K562 (cell line): ENCODE results near the gene CACNG5. TPM values are rescaled to one million over a fixed set of nuclear protein-coding genes. Genes with fewer than 3 reads are reported as not detected.

Source experiments
- ATAC-seq: fragments of 200-7000 bp; cut with Tn5 transposase; 3 replicates; pipeline ENCODE4 v1.9.1; 2020; ENCODE audit warnings: moderate library complexity
- BruUV-seq: library from RNA; stranded (reverse); fragments of 400-500 nt; replicated peaks from 2 replicates; lab custom pipeline; 2021; lab: Mats Ljungman, UMichigan
- CTCF ChIA-PET: fragments of 300-600 bp; formaldehyde crosslinking; extraction: SDS; loops from one replicate; lab custom pipeline; 2021; ENCODE audit warnings: low intra/inter-chr PET ratio; lab: Yijun Ruan, JAX
- POLR2A ChIA-PET: fragments of 300-600, 350-650 bp; sonication (Branson Sonifier 250); formaldehyde crosslinking; extraction: SDS; loops from one replicate; lab custom pipeline; 2021; ENCODE audit warnings: antibody characterized with exemption, inconsistent platforms; lab: Yijun Ruan, JAX
- DNase-seq, 4 experiments: peaks; one replicate each; pipeline versions ENCODE4 v3.0.0 to v3.0.0-alpha.2; 2011 to 2018; ENCODE audit warnings: low spot score in 3 of 4, mixed read lengths in 3 of 4; ENCODE audit errors: extremely low read depth in 1 of 4
- FAIRE-seq: peaks from 2 replicates; lab custom pipeline; 2011; peaks lifted over from hg19 to GRCh38; lab: Jason Lieb, UNC
- H2AFZ ChIP-seq: 2 replicates; pipeline ENCODE4 v1.6.0; 2011; ENCODE audit warnings: low read depth, low read length, control low read depth, inconsistent platforms
- H3K27ac ChIP-seq: fragments of 200-600 bp; 3 replicates; pipeline ENCODE4 v1.8.0; 2011; ENCODE audit warnings: low read depth, mild to moderate bottlenecking, control low read depth, inconsistent platforms, low read length, moderate library complexity, mixed read lengths; ENCODE audit errors: extremely low read depth
- H3K27me3 ChIP-seq, 2 experiments: fragments of 300-600 bp in 1 of 2; 2 replicates in 1 of 2; 3 replicates in 1 of 2; pipeline versions ENCODE4 v1.6.0 to v1.8.0; 2011; ENCODE audit warnings: inconsistent platforms in 2 of 2, low read length in 2 of 2, mild to moderate bottlenecking in 1 of 2, mixed read lengths in 1 of 2, moderate library complexity in 1 of 2; ENCODE audit not compliant: control insufficient read depth in 2 of 2, insufficient read depth in 2 of 2
- H3K36me3 ChIP-seq: fragments of 300-600 bp; 3 replicates; pipeline ENCODE4 v1.8.0; 2011; ENCODE audit warnings: mild to moderate bottlenecking, low read length, inconsistent platforms; ENCODE audit not compliant: control insufficient read depth, insufficient read depth
- H3K4me1 ChIP-seq, 2 experiments: fragments of 200-600 bp in 1 of 2; replicated peaks in 1 of 2; 2 replicates in 1 of 2; 3 replicates in 1 of 2; pipeline versions ENCODE4 v1.5.1 to v1.8.0; 2011; ENCODE audit warnings: inconsistent platforms in 2 of 2, low read length in 2 of 2, mild to moderate bottlenecking in 1 of 2, mixed read lengths in 1 of 2, moderate library complexity in 1 of 2; ENCODE audit not compliant: control insufficient read depth in 2 of 2, insufficient read depth in 2 of 2
- H3K4me2 ChIP-seq: 2 replicates; pipeline ENCODE4 v1.6.1; 2011; ENCODE audit warnings: low read length, control low read depth, inconsistent platforms, mixed read lengths; ENCODE audit not compliant: insufficient read depth
- H3K4me3 ChIP-seq: fragments of 200-600 bp; sonication (generic), shearing (Covaris generic); 2 replicates; pipeline ENCODE4 v1.5.1; 2016; ENCODE audit warnings: control low read depth, inconsistent platforms
- H3K79me2 ChIP-seq: fragments of 200-600 bp; 3 replicates; pipeline ENCODE4 v1.8.0; 2011; ENCODE audit warnings: low read length, inconsistent platforms; ENCODE audit not compliant: control insufficient read depth, insufficient read depth
- H3K9ac ChIP-seq, 2 experiments: 2 replicates each; pipeline versions ENCODE4 v1.6.0 to v1.6.1; 2011; ENCODE audit warnings: low read depth in 2 of 2, low read length in 2 of 2, control low read depth in 1 of 2, inconsistent platforms in 1 of 2, mild to moderate bottlenecking in 1 of 2, mixed read lengths in 1 of 2; ENCODE audit not compliant: insufficient read depth in 1 of 2
- H3K9me1 ChIP-seq: one replicate; pipeline ENCODE4 v1.6.0; 2011; ENCODE audit warnings: inconsistent platforms, mild to moderate bottlenecking, low read length, moderate library complexity; ENCODE audit not compliant: control insufficient read depth, insufficient read depth
- H3K9me3 ChIP-seq: replicated peaks from 2 replicates; pipeline ENCODE4 v1.5.1; 2011; ENCODE audit warnings: low read depth, low read length, inconsistent platforms; ENCODE audit not compliant: control insufficient read depth, insufficient read depth
- H4K20me1 ChIP-seq: replicated peaks from 2 replicates; pipeline ENCODE4 v1.6.1; 2011; ENCODE audit warnings: low read length, inconsistent platforms, mixed read lengths; ENCODE audit not compliant: control insufficient read depth, insufficient read depth
- ETV6 ChIP-seq, 3 experiments: fragments of 150-350 bp in 1 of 3; sonication (generic) in 1 of 3; formaldehyde crosslinking in 1 of 3; IDR thresholded peaks; 2 replicates each; pipeline versions ENCODE4 v1.6.1 to v1.8.0; 2014 to 2022; ENCODE audit warnings: borderline replicate concordance in 2 of 3, low read depth in 2 of 3, antibody characterized with exemption in 1 of 3, low read length in 1 of 3, mild to moderate bottlenecking in 1 of 3, missing genetic modification reagents in 1 of 3
- RERE ChIP-seq: sonication (generic); formaldehyde crosslinking; IDR thresholded peaks from 2 replicates; pipeline ENCODE4 v1.8.0; 2023; ENCODE audit warnings: missing genetic modification reagents, mild to moderate bottlenecking, borderline replicate concordance
- SAFB ChIP-seq: fragments of 200-400 bp; formaldehyde crosslinking; IDR thresholded peaks from 2 replicates; pipeline ENCODE4 v1.6.1; 2017; ENCODE audit warnings: low read depth, low read length, borderline replicate concordance
- SRSF3 ChIP-seq: fragments of 200-400 bp; formaldehyde crosslinking; IDR thresholded peaks from 2 replicates; pipeline ENCODE4 v1.6.1; 2016; ENCODE audit warnings: mild to moderate bottlenecking, low read length, moderate library complexity; ENCODE audit not compliant: insufficient read depth
- ZNF740 ChIP-seq, 3 experiments: fragments of 200-800 bp in 1 of 3; sonication (Bioruptor generic) in 1 of 3; sonication (generic) in 1 of 3; formaldehyde crosslinking in 1 of 3; IDR thresholded peaks; 2 replicates each; pipeline versions ENCODE4 v1.6.1 to v1.8.0; 2016 to 2022; ENCODE audit warnings: mild to moderate bottlenecking in 2 of 3, missing compliant biosample characterization in 2 of 3, missing genetic modification characterization in 2 of 3, missing genetic modification reagents in 1 of 3
- WGBS: fragments of 100-300 bp; shearing (Covaris generic); methylation state at CpG from one replicate; pipeline ENCODE4 v1.1.6; 2016; ENCODE audit warnings: low coverage, mixed read lengths; ENCODE audit not compliant: insufficient coverage; ENCODE audit errors: missing lambda C conversion rate; 5-methylcytosine and 5-hydroxymethylcytosine counted together
- in situ Hi-C: fragments of 300-500 bp; cut with MboI; formaldehyde crosslinking; loops from 4 replicates; pipeline ENCODE4 v1.15.0; 2018; ENCODE audit warnings: inconsistent platforms, mixed read lengths
- intact Hi-C: fragments of 100-400 bp; cut with micrococcal nuclease; formaldehyde crosslinking; loops from 2 replicates; pipeline ENCODE4 v1.14.2; 2022
- polyA plus RNA-seq, 8 experiments: library from polyadenylated mRNA; depleted of rRNA in 4 of 8; stranded (reverse) in 5 of 8; unstranded in 3 of 8; fragments of >200 nt; fragmentation: Nextera tagmentation in 2 of 8; fragmentation: Illumina TruSeq in 1 of 8; extraction: Ambion mirVana in 2 of 8; extraction: Trizol in 1 of 8; gene quantifications; 2 replicates each; pipeline versions ENCODE4 v1.2.1 to v1.2.3, GENCODE V29; 2011 to 2014; ENCODE audit warnings: inconsistent platforms in 1 of 8, missing spikeins in 1 of 8
- total RNA-seq, 7 experiments: library from RNA; depleted of rRNA in 6 of 7; stranded (reverse); fragments of >200 nt in 6 of 7; fragmentation: Illumina TruSeq in 2 of 7; extraction: Trizol in 2 of 7; gene quantifications; 2 replicates each; pipeline versions ENCODE4 v1.2.1 to v1.2.3, GENCODE V29; 2011 to 2021; ENCODE audit warnings: low replicate concordance in 1 of 7
- TF ChIP-seq, protein P1 (sequence below): fragments of 450-650 bp; formaldehyde crosslinking; IDR thresholded peaks from 2 replicates; pipeline ENCODE4 v1.4.0; 2020; ENCODE audit warnings: mild to moderate bottlenecking, moderate library complexity

The CACNG5 gene
- total and polyA plus RNA-seq, 9 of the 15 experiments (the other 6 are each of a cell fraction or from before 2014, with no cell fraction given) = not detected

DNA sequence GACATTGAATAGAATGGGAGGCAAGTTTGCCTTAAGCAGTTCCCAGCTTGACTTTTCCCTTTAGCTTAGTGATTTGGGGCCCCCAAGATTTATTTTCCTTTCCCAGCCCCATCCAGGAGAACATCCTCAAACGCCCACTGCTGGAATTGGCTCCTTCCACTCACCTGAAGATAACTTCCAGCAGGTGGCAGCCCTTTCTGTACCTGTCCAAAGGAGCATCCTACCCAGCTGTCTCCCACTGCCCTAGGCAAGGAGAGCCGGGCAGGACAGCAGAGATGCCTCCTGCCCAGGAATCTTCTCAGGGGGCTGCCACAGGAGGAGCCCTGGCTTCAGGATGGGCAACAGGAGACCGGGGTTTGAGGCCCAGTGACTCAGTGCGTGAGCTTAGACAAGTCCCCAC, 6.4 kb downstream of the CACNG5 start:
- ChIA-PET CTCF (no interaction called here), POLR2A (interaction anchor here (0.7 to 1.3 kb wide), 2 partner anchors 38 to 1602 kb away, joined by 3 read pairs; no protein-coding TSS in a partner anchor)
- DNase-seq (no peak), ATAC-seq (no peak), FAIRE-seq (no peak)
- Histone ChIP-seq H3K36me3 (no peaks in the 10 kb centered on the region), H3K27me3 (peaks cover 6 to 45% of the 10 kb centered on the region in 2 experiments; a peak in 4 of 5 replicates), H3K9me1 (no peaks in the 10 kb centered on the region), H3K79me2 (no peaks in the 10 kb centered on the region), H3K27ac (no peak overlapping the region), H3K9ac (no peak overlapping the region), H3K4me2 (no peak overlapping the region), H2AFZ (no peak overlapping the region), H3K4me1 (no peaks in the 10 kb centered on the region), H4K20me1 (peaks cover 8% of the 10 kb centered on the region; the same call in 1 of the 2 replicates), H3K9me3 (no peaks in the 10 kb centered on the region), H3K4me3 (no peak overlapping the region)
- in situ Hi-C loops (no loop called here), intact Hi-C loops (no loop called here)
- BruUV-seq = no TSS peak
- 0% methylated on average over 4 of the region's 4 CpGs for WGBS
- TF ChIP-seq ETV6 (IDR thresholded peaks at IDR 0.05; ENCODE audit: borderline replicate concordance in 1 of 2, low read depth in 2 of 2, low read length in 1 of 2) (no peak), ETV6 (CRISPR knock-in tag; IDR thresholded peaks at IDR 0.05; ENCODE audit: borderline replicate concordance) (no peak), SRSF3 (no peak), ZNF740 (CRISPR knock-in tag; IDR thresholded peaks at IDR 0.05) (no peak), ZNF740 (tag; IDR thresholded peaks at IDR 0.05) (no peak), SAFB (no peak), RERE (CRISPR knock-in tag) (no peak)
- TF ChIP-seq, protein P1, sequence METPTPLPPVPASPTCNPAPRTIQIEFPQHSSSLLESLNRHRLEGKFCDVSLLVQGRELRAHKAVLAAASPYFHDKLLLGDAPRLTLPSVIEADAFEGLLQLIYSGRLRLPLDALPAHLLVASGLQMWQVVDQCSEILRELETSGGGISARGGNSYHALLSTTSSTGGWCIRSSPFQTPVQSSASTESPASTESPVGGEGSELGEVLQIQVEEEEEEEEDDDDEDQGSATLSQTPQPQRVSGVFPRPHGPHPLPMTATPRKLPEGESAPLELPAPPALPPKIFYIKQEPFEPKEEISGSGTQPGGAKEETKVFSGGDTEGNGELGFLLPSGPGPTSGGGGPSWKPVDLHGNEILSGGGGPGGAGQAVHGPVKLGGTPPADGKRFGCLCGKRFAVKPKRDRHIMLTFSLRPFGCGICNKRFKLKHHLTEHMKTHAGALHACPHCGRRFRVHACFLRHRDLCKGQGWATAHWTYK (CRISPR knock-in tag) = no peak
